GM23338 (cell line): ENCODE data around the gene CSPG5. TPM values are rescaled to one million over a fixed set of nuclear protein-coding genes. Genes with fewer than 3 reads are reported as not detected.

Experiments used
- ATAC-seq: fragments of 200-7000 bp; cut with Tn5 transposase; 3 replicates; pipeline ENCODE4 v1.9.1; 2020
- DNase-seq: peaks from one replicate; pipeline ENCODE4 v3.0.0-alpha.2; 2015; ENCODE audit warnings: low spot score
- H2AFZ ChIP-seq: fragments of 200-600 bp; sonication (generic); 2 replicates; pipeline ENCODE4 v1.8.0; 2016; ENCODE audit warnings: antibody characterized with exemption, mild to moderate bottlenecking, moderate library complexity
- H3F3A ChIP-seq: fragments of 200-600 bp; sonication (generic); replicated peaks from 2 replicates; pipeline ENCODE4 v1.8.0; 2017; ENCODE audit warnings: antibody characterized with exemption, mixed run types, low read depth
- H3K27ac ChIP-seq: fragments of 200-600 bp; sonication (generic); 2 replicates; pipeline ENCODE4 v1.6.1; 2016; ENCODE audit warnings: low read depth
- H3K27me3 ChIP-seq: fragments of 200-600 bp; sonication (generic); 2 replicates; pipeline ENCODE4 v1.8.0; 2016; ENCODE audit warnings: mild to moderate bottlenecking, mixed run types, moderate library complexity; ENCODE audit not compliant: insufficient read depth
- H3K36me3 ChIP-seq: fragments of 200-600 bp; sonication (generic); 2 replicates; pipeline ENCODE4 v1.8.0; 2016; ENCODE audit warnings: mild to moderate bottlenecking; ENCODE audit not compliant: insufficient read depth
- H3K4me1 ChIP-seq: fragments of 200-600 bp; sonication (generic); 2 replicates; pipeline ENCODE4 v1.8.0; 2016; ENCODE audit warnings: mild to moderate bottlenecking, moderate library complexity; ENCODE audit not compliant: insufficient read depth
- H3K4me2 ChIP-seq: fragments of 200-600 bp; sonication (generic); 2 replicates; pipeline ENCODE4 v1.7.1; 2017; ENCODE audit warnings: mixed run types
- H3K4me3 ChIP-seq: fragments of 200-600 bp; sonication (generic); 2 replicates; pipeline ENCODE4 v1.6.1; 2016; ENCODE audit warnings: mixed run types
- H3K79me2 ChIP-seq: fragments of 200-600 bp; sonication (generic); replicated peaks from 2 replicates; pipeline ENCODE4 v1.8.0; 2017; ENCODE audit warnings: mild to moderate bottlenecking; ENCODE audit not compliant: insufficient read depth
- H3K9me2 ChIP-seq: fragments of 200-600 bp; sonication (generic); 2 replicates; pipeline ENCODE4 v1.8.0; 2017; ENCODE audit not compliant: insufficient read depth
- H4K20me1 ChIP-seq: fragments of 200-600 bp; sonication (generic); replicated peaks from 2 replicates; pipeline ENCODE4 v1.8.0; 2017; ENCODE audit warnings: mild to moderate bottlenecking; ENCODE audit not compliant: insufficient read depth
- H3K27ac Mint-ChIP-seq: 2 replicates; pipeline ENCODE4 v1.8.0; 2020; ENCODE audit warnings: inconsistent platforms, mild to moderate bottlenecking, moderate library complexity, mixed read lengths
- H3K27me3 Mint-ChIP-seq: 3 replicates; pipeline ENCODE4 v1.8.0; 2022; ENCODE audit warnings: low read depth, mild to moderate bottlenecking, moderate library complexity, mixed read lengths, inconsistent platforms; ENCODE audit not compliant: insufficient read depth, poor library complexity
- H3K36me3 Mint-ChIP-seq: 3 replicates; pipeline ENCODE4 v1.8.0; 2021; ENCODE audit warnings: low read depth, mild to moderate bottlenecking, inconsistent platforms, moderate library complexity, mixed read lengths
- H3K4me1 Mint-ChIP-seq: 3 replicates; pipeline ENCODE4 v1.8.0; 2020; ENCODE audit warnings: mild to moderate bottlenecking, inconsistent platforms, mixed read lengths
- H3K4me3 Mint-ChIP-seq: 3 replicates; pipeline ENCODE4 v1.8.0; 2021; ENCODE audit warnings: moderate library complexity, mild to moderate bottlenecking, inconsistent platforms, mixed read lengths
- H3K9me3 Mint-ChIP-seq: 3 replicates; pipeline ENCODE4 v1.8.0; 2020; ENCODE audit warnings: moderate library complexity, mild to moderate bottlenecking, inconsistent platforms, mixed read lengths
- EZH2 ChIP-seq: fragments of 200-600 bp; sonication (generic); IDR thresholded peaks from one replicate; pipeline ENCODE4 v1.8.0; 2017; ENCODE audit warnings: antibody characterized with exemption, mild to moderate bottlenecking, low read depth; ENCODE audit not compliant: unreplicated experiment
- JUNB ChIP-seq: IDR thresholded peaks from one replicate; pipeline ENCODE4 v1.6.1; 2016; ENCODE audit warnings: antibody characterized with exemption; ENCODE audit not compliant: unreplicated experiment
- NANOG ChIP-seq: IDR thresholded peaks from 2 replicates; pipeline ENCODE4 v1.6.1; 2016; ENCODE audit warnings: antibody characterized with exemption, borderline replicate concordance
- POLR2AphosphoS5 ChIP-seq: IDR thresholded peaks from 2 replicates; pipeline ENCODE4 v1.6.1; 2016; ENCODE audit warnings: antibody characterized with exemption, low read depth
- ZNF114 ChIP-seq: fragments of 250-450 bp; sonication (Bioruptor Pico); IDR thresholded peaks from 2 replicates; pipeline ENCODE4 v1.5.0; 2020; ENCODE audit warnings: mild to moderate bottlenecking, moderate library complexity
- ZNF331 ChIP-seq: fragments of 250-450 bp; sonication (Bioruptor Pico); IDR thresholded peaks from 2 replicates; pipeline ENCODE4 v1.5.0; 2020; ENCODE audit warnings: low read depth, mild to moderate bottlenecking, moderate library complexity
- polyA plus RNA-seq: library from polyadenylated mRNA; unstranded; fragments of >200 nt; fragmentation: Nextera tagmentation; extraction: Ambion mirVana; gene quantifications from 2 replicates; pipeline ENCODE4 v1.2.1, GENCODE V29; 2016
- total RNA-seq: library from RNA; depleted of rRNA; stranded (reverse); fragments of >200 nt; shearing (Covaris generic); gene quantifications from 2 replicates; pipeline ENCODE4 v1.2.3, GENCODE V29; 2014
- TF ChIP-seq, protein P1 (sequence below), 2 experiments: fragments of 200-600 bp in 1 of 2; sonication (generic) in 1 of 2; conservative IDR thresholded peaks; 2 replicates each; pipeline versions ENCODE4 v1.5.1 to v1.6.1; 2016 to 2017; ENCODE audit warnings: antibody characterized with exemption in 2 of 2, low read depth in 2 of 2, mild to moderate bottlenecking in 2 of 2, moderate library complexity in 1 of 2
- TF ChIP-seq, protein P2 (sequence below): IDR thresholded peaks from one replicate; pipeline ENCODE4 v1.6.1; 2018; ENCODE audit warnings: antibody characterized with exemption; ENCODE audit not compliant: unreplicated experiment

The CSPG5 gene
- total and polyA plus RNA-seq, 2 experiments from 2014 or later, result 0.86 to 4.3 TPM

DNA sequence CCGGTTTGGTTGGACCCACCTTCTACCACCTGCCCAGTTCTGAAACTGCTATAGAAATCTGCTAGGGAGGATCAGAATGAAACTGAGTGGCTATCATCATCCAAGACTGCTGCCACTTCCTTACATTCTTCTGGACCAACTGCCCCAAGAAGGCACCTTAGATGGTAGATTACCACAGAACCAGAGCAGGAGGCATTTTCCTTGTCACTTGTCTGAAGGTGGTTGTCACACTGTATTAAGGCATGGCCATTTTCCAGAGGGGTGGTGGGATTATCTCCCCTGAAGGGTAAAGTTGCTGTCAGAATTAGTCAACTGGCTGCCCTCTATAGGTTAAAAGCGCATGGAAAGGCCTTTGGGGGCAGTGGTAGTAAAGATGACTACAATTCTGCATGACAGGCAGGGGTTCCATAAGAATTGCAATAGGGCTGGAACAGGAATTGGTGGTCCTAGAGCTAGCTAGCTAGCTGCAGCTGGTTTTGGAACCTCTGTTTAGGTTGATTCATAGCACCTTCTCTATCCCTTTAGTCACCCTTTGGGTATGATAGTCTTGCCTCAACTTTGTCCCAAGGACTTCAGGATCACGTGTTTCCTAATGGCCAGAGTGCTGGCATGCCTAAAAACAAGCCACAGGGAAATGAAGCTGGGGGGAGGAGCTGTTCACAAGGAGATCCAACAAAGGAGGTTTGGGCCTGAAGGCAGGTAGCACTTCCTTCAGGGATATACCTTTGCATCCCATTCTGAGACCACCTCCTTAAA lies 4.8 kb upstream of the CSPG5 start:
- H2AFZ ChIP-seq, result no peak overlapping the region
- H3K27ac ChIP-seq, result peak overlapping the region; percentile 41; the same call in 1 of the 2 replicates
- H3K9me2 ChIP-seq, result no peaks in the 10 kb centered on the region
- H3K4me3 ChIP-seq, result no peak overlapping the region
- peaks cover 11% of the 10 kb centered on the region for H3K4me1 ChIP-seq
- no peaks in the 10 kb centered on the region for H3K79me2 ChIP-seq
- peaks cover 35% of the 10 kb centered on the region for H3K36me3 Mint-ChIP-seq
- H3K4me2 ChIP-seq, result no peak overlapping the region
- peaks cover 35% of the 10 kb centered on the region for H3F3A ChIP-seq
- DNase-seq, result peak; percentile 44
- H3K36me3 ChIP-seq, result peaks cover 21% of the 10 kb centered on the region
- H3K4me3 Mint-ChIP-seq, result no peak overlapping the region; the same call in 2 of the 3 replicates
- TF ChIP-seq POLR2AphosphoS5 (peak; percentile 42; the same call in 1 of the 2 replicates), EZH2 (no peak)
- TF ChIP-seq, protein P1, sequence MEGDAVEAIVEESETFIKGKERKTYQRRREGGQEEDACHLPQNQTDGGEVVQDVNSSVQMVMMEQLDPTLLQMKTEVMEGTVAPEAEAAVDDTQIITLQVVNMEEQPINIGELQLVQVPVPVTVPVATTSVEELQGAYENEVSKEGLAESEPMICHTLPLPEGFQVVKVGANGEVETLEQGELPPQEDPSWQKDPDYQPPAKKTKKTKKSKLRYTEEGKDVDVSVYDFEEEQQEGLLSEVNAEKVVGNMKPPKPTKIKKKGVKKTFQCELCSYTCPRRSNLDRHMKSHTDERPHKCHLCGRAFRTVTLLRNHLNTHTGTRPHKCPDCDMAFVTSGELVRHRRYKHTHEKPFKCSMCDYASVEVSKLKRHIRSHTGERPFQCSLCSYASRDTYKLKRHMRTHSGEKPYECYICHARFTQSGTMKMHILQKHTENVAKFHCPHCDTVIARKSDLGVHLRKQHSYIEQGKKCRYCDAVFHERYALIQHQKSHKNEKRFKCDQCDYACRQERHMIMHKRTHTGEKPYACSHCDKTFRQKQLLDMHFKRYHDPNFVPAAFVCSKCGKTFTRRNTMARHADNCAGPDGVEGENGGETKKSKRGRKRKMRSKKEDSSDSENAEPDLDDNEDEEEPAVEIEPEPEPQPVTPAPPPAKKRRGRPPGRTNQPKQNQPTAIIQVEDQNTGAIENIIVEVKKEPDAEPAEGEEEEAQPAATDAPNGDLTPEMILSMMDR (conservative IDR thresholded peaks at IDR 0.05; ENCODE audit: low read depth in 2 of 2), result peak; percentile 14 to 23; a peak in 1 of 4 replicates
- peaks cover 20% of the 10 kb centered on the region for H3K4me1 Mint-ChIP-seq
- peaks cover 31% of the 10 kb centered on the region for H3K27me3 Mint-ChIP-seq
- peaks cover 32% of the 10 kb centered on the region for H3K27me3 ChIP-seq
- peak; percentile 4; the same call in 1 of the 3 replicates for ATAC-seq
- H3K27ac Mint-ChIP-seq, result peak overlapping the region; percentile 23; the same call in 1 of the 2 replicates
- H4K20me1 ChIP-seq, result peaks cover 6% of the 10 kb centered on the region; the same call in 1 of the 2 replicates
- no peaks in the 10 kb centered on the region for H3K9me3 Mint-ChIP-seq

DNA sequence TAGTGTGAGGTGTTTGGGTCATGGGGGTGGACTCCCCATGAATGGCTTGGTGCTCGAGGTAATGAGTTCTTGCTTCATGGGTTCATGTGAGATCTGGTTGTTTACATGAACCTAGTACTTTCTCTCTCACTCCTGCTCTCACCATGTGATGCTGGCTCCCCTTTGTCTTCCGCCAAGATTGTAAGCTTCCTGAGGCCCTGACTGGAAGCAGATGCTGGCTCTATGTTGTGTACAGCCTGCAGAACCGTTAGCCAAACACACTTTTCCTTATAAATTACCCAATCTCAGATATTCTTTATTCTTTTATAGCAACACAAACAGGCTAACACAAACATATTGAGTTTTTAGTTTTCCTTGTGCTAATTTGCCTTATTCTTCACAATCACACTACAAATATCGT lies 3.2 kb upstream of the CSPG5 start:
- Histone ChIP-seq H3K79me2 (no peaks in the 10 kb centered on the region), H3K4me2 (no peak overlapping the region), H3K27ac (no peak overlapping the region), H4K20me1 (peaks cover 6% of the 10 kb centered on the region; the same call in 1 of the 2 replicates), H3K9me2 (no peaks in the 10 kb centered on the region), H3F3A (peaks cover 39% of the 10 kb centered on the region), H3K27me3 (peaks cover 43% of the 10 kb centered on the region), H3K36me3 (peaks cover 8% of the 10 kb centered on the region; the same call in 1 of the 2 replicates), H3K4me3 (no peak overlapping the region), H2AFZ (no peak overlapping the region), H3K4me1 (peaks cover 11% of the 10 kb centered on the region)
- TF ChIP-seq JUNB, result no peak
- TF ChIP-seq ZNF331 (CRISPR knock-in tag), result no peak
- Mint-ChIP-seq H3K9me3 (no peaks in the 10 kb centered on the region), H3K36me3 (peaks cover 18% of the 10 kb centered on the region), H3K4me3 (no peak overlapping the region), H3K4me1 (peaks cover 20% of the 10 kb centered on the region), H3K27ac (no peak overlapping the region), H3K27me3 (peaks cover 43% of the 10 kb centered on the region)
- ATAC-seq (no peak), DNase-seq (no peak)

DNA sequence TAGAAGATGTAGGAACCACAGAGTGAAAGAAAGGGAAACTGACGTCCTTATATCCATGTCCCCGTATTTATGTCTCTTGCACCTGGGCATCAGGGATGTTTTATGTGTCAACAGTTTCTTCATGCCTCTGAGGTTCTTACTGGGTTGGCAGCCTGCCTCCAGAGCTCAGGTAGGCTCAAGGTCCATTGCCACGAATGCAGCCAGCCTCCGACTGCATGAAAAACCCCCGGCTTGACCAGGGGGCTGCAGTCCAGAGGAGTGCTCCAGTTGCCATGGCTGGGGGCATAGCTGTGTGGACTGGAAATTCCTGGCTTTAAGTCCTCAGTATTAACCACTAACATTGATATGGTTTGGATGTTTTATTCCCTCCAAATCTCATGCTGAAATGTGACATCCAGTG lies 2.8 kb upstream of the CSPG5 start:
- H3K4me2 ChIP-seq, result no peak overlapping the region
- no peak overlapping the region for H3K27ac Mint-ChIP-seq
- no peak overlapping the region for H3K27ac ChIP-seq
- H3K36me3 ChIP-seq, result peaks cover 8% of the 10 kb centered on the region; the same call in 1 of the 2 replicates
- peaks cover 47% of the 10 kb centered on the region for H3K27me3 Mint-ChIP-seq
- peaks cover 14% of the 10 kb centered on the region for H3K36me3 Mint-ChIP-seq
- H3K9me2 ChIP-seq, result no peaks in the 10 kb centered on the region
- H3F3A ChIP-seq, result peaks cover 42% of the 10 kb centered on the region
- peaks cover 6% of the 10 kb centered on the region; the same call in 1 of the 2 replicates for H4K20me1 ChIP-seq
- H3K4me1 ChIP-seq, result peaks cover 11% of the 10 kb centered on the region
- no peaks in the 10 kb centered on the region for H3K9me3 Mint-ChIP-seq
- DNase-seq (no peak), ATAC-seq (no peak)
- peaks cover 47% of the 10 kb centered on the region for H3K27me3 ChIP-seq
- peaks cover 20% of the 10 kb centered on the region for H3K4me1 Mint-ChIP-seq
- no peaks in the 10 kb centered on the region for H3K79me2 ChIP-seq
- H2AFZ ChIP-seq, result no peak overlapping the region
- H3K4me3 ChIP-seq, result no peak overlapping the region
- TF ChIP-seq POLR2AphosphoS5 (peak; percentile 25; the same call in 1 of the 2 replicates), NANOG (no peak), ZNF114 (CRISPR knock-in tag) (no peak), JUNB (no peak)
- TF ChIP-seq, protein P2, sequence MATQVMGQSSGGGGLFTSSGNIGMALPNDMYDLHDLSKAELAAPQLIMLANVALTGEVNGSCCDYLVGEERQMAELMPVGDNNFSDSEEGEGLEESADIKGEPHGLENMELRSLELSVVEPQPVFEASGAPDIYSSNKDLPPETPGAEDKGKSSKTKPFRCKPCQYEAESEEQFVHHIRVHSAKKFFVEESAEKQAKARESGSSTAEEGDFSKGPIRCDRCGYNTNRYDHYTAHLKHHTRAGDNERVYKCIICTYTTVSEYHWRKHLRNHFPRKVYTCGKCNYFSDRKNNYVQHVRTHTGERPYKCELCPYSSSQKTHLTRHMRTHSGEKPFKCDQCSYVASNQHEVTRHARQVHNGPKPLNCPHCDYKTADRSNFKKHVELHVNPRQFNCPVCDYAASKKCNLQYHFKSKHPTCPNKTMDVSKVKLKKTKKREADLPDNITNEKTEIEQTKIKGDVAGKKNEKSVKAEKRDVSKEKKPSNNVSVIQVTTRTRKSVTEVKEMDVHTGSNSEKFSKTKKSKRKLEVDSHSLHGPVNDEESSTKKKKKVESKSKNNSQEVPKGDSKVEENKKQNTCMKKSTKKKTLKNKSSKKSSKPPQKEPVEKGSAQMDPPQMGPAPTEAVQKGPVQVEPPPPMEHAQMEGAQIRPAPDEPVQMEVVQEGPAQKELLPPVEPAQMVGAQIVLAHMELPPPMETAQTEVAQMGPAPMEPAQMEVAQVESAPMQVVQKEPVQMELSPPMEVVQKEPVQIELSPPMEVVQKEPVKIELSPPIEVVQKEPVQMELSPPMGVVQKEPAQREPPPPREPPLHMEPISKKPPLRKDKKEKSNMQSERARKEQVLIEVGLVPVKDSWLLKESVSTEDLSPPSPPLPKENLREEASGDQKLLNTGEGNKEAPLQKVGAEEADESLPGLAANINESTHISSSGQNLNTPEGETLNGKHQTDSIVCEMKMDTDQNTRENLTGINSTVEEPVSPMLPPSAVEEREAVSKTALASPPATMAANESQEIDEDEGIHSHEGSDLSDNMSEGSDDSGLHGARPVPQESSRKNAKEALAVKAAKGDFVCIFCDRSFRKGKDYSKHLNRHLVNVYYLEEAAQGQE, result no peak
- no peak overlapping the region for H3K4me3 Mint-ChIP-seq
